PC-9 (cell line): ENCODE data around the gene LRFN3. TPM values are rescaled to one million over a fixed set of nuclear protein-coding genes. Genes with fewer than 3 reads are reported as not detected.

Source experiments
- BruUV-seq: library from RNA; stranded (reverse); fragments of 400-500 nt; replicated peaks from 2 replicates; lab custom pipeline; 2021; lab: Mats Ljungman, UMichigan
- CTCF ChIA-PET: fragments of 300-600 bp; sonication (Branson Sonifier 250); formaldehyde crosslinking; loops from one replicate; lab custom pipeline; 2022; ENCODE audit warnings: antibody characterized with exemption; lab: Charles Lee
- POLR2A ChIA-PET: fragments of 300-600 bp; sonication (Branson Sonifier 250); formaldehyde crosslinking; loops from one replicate; lab custom pipeline; 2022; ENCODE audit warnings: antibody characterized with exemption; ENCODE audit not compliant: unreplicated experiment; lab: Charles Lee
- DNase-seq, 2 experiments: peaks; one replicate each; pipeline versions ENCODE4 v3.0.0 to v3.0.0-alpha.2; 2015 to 2022; ENCODE audit warnings: mixed read lengths in 1 of 2
- H2AFZ ChIP-seq: fragments of 200-600 bp; sonication (generic); 2 replicates; pipeline ENCODE4 v1.8.1; 2017; ENCODE audit warnings: antibody characterized with exemption
- H3F3A ChIP-seq: fragments of 200-600 bp; sonication (generic); 2 replicates; pipeline ENCODE4 v1.8.1; 2017; ENCODE audit warnings: antibody characterized with exemption, mild to moderate bottlenecking, low read depth; ENCODE audit not compliant: insufficient read depth
- H3K27ac ChIP-seq: fragments of 200-600 bp; sonication (generic); 2 replicates; pipeline ENCODE4 v1.6.1; 2016; ENCODE audit warnings: mixed run types
- H3K27me3 ChIP-seq: fragments of 200-600 bp; sonication (generic); 2 replicates; pipeline ENCODE4 v1.6.1; 2016; ENCODE audit warnings: low read depth, mixed run types; ENCODE audit not compliant: insufficient read depth
- H3K36me3 ChIP-seq: fragments of 200-600 bp; sonication (generic); 2 replicates; pipeline ENCODE4 v1.6.1; 2016; ENCODE audit warnings: low read depth, mixed run types
- H3K4me1 ChIP-seq: fragments of 200-600 bp; sonication (generic); replicated peaks from 2 replicates; pipeline ENCODE4 v1.6.1; 2016; ENCODE audit warnings: mixed run types; ENCODE audit not compliant: insufficient read depth
- H3K4me2 ChIP-seq: fragments of 200-600 bp; sonication (generic); 2 replicates; pipeline ENCODE4 v1.6.1; 2017; ENCODE audit warnings: mixed run types
- H3K4me3 ChIP-seq: fragments of 200-600 bp; sonication (generic); 2 replicates; pipeline ENCODE4 v1.6.1; 2016; ENCODE audit warnings: mixed run types
- H3K79me2 ChIP-seq: fragments of 200-600 bp; sonication (generic); 2 replicates; pipeline ENCODE4 v1.6.1; 2017; ENCODE audit warnings: low read depth, mixed run types
- H3K9me2 ChIP-seq: fragments of 200-600 bp; sonication (generic); 2 replicates; pipeline ENCODE4 v1.8.1; 2017; ENCODE audit warnings: mild to moderate bottlenecking; ENCODE audit not compliant: insufficient read depth
- H3K9me3 ChIP-seq: fragments of 200-600 bp; sonication (generic); 2 replicates; pipeline ENCODE4 v1.8.1; 2016; ENCODE audit warnings: low read depth; ENCODE audit not compliant: insufficient read depth
- H4K20me1 ChIP-seq: fragments of 200-600 bp; sonication (generic); 2 replicates; pipeline ENCODE4 v1.8.1; 2017; ENCODE audit not compliant: insufficient read depth
- CTCF ChIP-seq: fragments of 200-600 bp; sonication (generic); conservative IDR thresholded peaks from 2 replicates; pipeline ENCODE4 v1.6.1; 2017; ENCODE audit warnings: mixed run types, antibody characterized with exemption, mild to moderate bottlenecking, moderate library complexity
- EZH2 ChIP-seq: fragments of 200-600 bp; sonication (generic); IDR thresholded peaks from 2 replicates; pipeline ENCODE4 v1.8.0; 2017; ENCODE audit warnings: antibody characterized with exemption, low read depth
- intact Hi-C: fragments of 100-400 bp; cut with micrococcal nuclease; formaldehyde crosslinking; loops from one replicate; pipeline ENCODE4 v1.10.0; 2022; ENCODE audit not compliant: unreplicated experiment
- total RNA-seq: library from RNA; stranded (reverse); gene quantifications from 2 replicates; pipeline ENCODE4 v1.2.3, GENCODE V29; 2021

The LRFN3 gene
- total RNA-seq, 1 experiment from 2014 or later, result 10.5 TPM

DNA sequence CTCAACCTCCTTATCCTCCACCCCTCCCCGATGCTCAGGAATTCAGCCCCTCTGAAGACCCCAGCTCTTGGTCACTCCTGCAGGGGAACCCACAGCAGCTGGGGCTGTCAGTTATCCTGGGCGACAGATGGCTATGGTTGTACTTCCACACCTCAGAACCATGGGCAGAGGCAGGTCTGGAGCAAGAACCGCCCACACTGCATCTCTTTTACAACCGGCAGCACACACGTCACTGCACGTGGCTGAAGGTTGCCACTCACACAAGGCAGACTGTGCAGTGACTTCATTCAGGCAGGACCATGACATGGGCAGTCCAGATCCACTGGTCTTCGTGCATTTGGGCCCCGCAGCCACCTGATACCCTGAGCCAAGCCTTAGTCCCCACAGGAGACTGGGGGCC lies 37.3 kb downstream of the LRFN3 start:
- H3K27ac ChIP-seq, result no peak overlapping the region
- H2AFZ ChIP-seq, result no peak overlapping the region
- H3K36me3 ChIP-seq, result no peaks in the 10 kb centered on the region
- H4K20me1 ChIP-seq, result no peaks in the 10 kb centered on the region
- H3K27me3 ChIP-seq, result peaks cover 84% of the 10 kb centered on the region
- CTCF ChIA-PET, result no interaction called here
- TF ChIP-seq EZH2 (no peak), CTCF (no peak)
- DNase-seq, result no peak
- H3F3A ChIP-seq, result no peaks in the 10 kb centered on the region
- H3K4me1 ChIP-seq, result no peaks in the 10 kb centered on the region
- POLR2A ChIA-PET, result no interaction called here
- no peak overlapping the region for H3K4me3 ChIP-seq
- no peaks in the 10 kb centered on the region for H3K79me2 ChIP-seq
- H3K4me2 ChIP-seq, result no peak overlapping the region
- H3K9me3 ChIP-seq, result no peaks in the 10 kb centered on the region
- H3K9me2 ChIP-seq, result no peaks in the 10 kb centered on the region
- no TSS peak for BruUV-seq
- intact Hi-C loops, result no loop called here

DNA sequence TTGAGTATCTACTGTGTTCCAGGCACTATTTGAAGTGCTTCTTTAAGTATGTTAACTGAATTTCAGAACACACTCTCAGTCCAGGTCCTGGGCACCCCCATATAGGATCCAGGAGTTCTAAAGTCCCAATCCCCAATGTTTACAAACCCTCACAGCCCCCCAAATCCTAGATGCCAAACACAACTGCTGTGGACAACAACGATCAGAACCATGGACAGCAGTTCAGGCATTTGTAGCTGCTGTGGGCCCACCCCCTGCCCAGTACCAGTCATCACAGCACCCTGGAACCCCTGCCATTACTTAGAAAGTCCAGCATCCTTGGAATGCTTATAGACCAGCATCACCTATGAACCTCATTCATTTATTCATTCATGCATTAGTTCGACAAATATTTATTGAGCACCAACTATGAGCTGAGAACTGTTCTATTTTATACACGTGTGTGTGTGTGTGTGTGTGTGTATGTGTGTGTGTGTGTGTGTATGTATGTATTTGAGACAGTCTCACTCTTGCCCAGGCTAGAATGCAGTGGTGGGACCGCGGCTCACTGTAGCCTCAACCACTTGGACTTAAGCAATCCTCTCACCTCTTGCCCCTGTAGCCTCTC lies 39.5 kb downstream of the LRFN3 start:
- no TSS peak for BruUV-seq
- no peak overlapping the region for H3K4me2 ChIP-seq
- TF ChIP-seq EZH2, result no peak
- no peak for TF ChIP-seq CTCF
- H3F3A ChIP-seq, result no peaks in the 10 kb centered on the region
- no peak overlapping the region for H3K27ac ChIP-seq
- no peak for DNase-seq
- H3K4me1 ChIP-seq, result no peaks in the 10 kb centered on the region
- H3K36me3 ChIP-seq, result no peaks in the 10 kb centered on the region
- no peaks in the 10 kb centered on the region for H3K79me2 ChIP-seq
- no peak overlapping the region for H2AFZ ChIP-seq
- H3K4me3 ChIP-seq, result no peak overlapping the region
- intact Hi-C loops, result no loop called here
- CTCF ChIA-PET, result no interaction called here
- POLR2A ChIA-PET, result no interaction called here
- no peaks in the 10 kb centered on the region for H3K9me2 ChIP-seq
- no peaks in the 10 kb centered on the region for H3K9me3 ChIP-seq
- H4K20me1 ChIP-seq, result no peaks in the 10 kb centered on the region
- peaks cover 87% of the 10 kb centered on the region for H3K27me3 ChIP-seq

- H4K20me1 ChIP-seq, result no peaks in the 10 kb centered on the region
- no peak overlapping the region for H3K27ac ChIP-seq
- H3K9me2 ChIP-seq, result no peaks in the 10 kb centered on the region
- intact Hi-C loops, result no loop called here
- H3K4me1 ChIP-seq, result no peaks in the 10 kb centered on the region
- ChIA-PET POLR2A (no interaction called here), CTCF (interaction anchor here (0.6 kb wide), 1 partner anchor 387 kb away, joined by 9 read pairs; no protein-coding TSS in a partner anchor)
- H3K4me3 ChIP-seq, result no peak overlapping the region
- no peaks in the 10 kb centered on the region for H3K79me2 ChIP-seq
- no peak for DNase-seq
- H2AFZ ChIP-seq, result no peak overlapping the region
- BruUV-seq, result no TSS peak
- peaks cover 87% of the 10 kb centered on the region for H3K27me3 ChIP-seq
- H3K4me2 ChIP-seq, result no peak overlapping the region
- H3F3A ChIP-seq, result no peaks in the 10 kb centered on the region
- no peaks in the 10 kb centered on the region for H3K9me3 ChIP-seq
- TF ChIP-seq CTCF, result no peak; the same call in 1 of the 2 replicates
- TF ChIP-seq EZH2, result no peak
- no peaks in the 10 kb centered on the region for H3K36me3 ChIP-seq
Measured at GRCh38 chr19:35977446-35978222, 41.5 kb downstream of the LRFN3 start.
